C4-2B (cell line): ENCODE results near the gene PML.

Experiments
- CTCF ChIP-seq: fragments of 450-650 bp; conservative IDR thresholded peaks from 2 replicates; pipeline ENCODE4 v1.5.1; 2017; ENCODE audit warnings: mild to moderate bottlenecking
- ZFX ChIP-seq: fragments of 450-650 bp; IDR thresholded peaks from 2 replicates; pipeline ENCODE4 v1.6.1; 2017

DNA sequence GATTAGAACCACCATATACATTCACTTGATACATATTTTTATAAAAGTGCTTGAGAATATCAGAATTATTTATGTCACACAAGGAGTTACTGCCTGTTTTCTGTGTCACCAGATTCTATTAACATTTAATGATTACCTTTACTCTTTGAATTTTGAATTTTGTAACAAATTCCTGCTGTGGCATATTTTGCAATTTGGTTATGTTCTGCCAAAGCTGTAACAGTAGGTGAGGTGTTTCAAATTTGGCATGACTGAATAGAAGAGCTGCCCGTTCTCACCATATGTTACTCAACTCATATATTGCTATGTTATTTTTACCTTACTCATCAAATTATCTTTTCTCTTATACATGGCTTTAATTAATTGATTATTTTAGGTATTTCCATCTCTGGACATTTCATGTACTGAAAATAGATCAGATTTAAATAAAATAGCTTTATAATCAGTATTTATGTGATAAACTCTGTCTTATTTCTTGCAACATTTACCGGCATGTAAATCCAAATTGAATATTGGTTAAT lies 18.9 kb downstream of the PML start:
- TF ChIP-seq CTCF: no peak
- no peak for TF ChIP-seq ZFX
